Lower leg skin (tissue), 4 donors: ENCODE data around the gene DIO3. TPM values are rescaled to one million over a fixed set of nuclear protein-coding genes. Genes with fewer than 3 reads are reported as not detected.
A peak's percentile ranks its signal among the peaks of the same experiment; 100 is the strongest.

Experiments
- DNase-seq, 2 donors: peaks; one replicate each; pipeline ENCODE4 v3.0.0-alpha.2; 2019; ENCODE audit warnings: low spot score in 2 of 2
- H3K4me3 ChIP-seq: fragments of 200-600 bp; sonication (generic); 2 replicates; pipeline ENCODE4 v1.5.1; 2017; ENCODE audit warnings: mild to moderate bottlenecking, low read depth; ENCODE audit not compliant: poor library complexity, severe bottlenecking
- CTCF ChIP-seq, 3 donors: fragments of 450-650 bp; IDR thresholded peaks; one replicate each; pipeline ENCODE4 v1.5.1; 2016; ENCODE audit warnings: antibody characterized with exemption in 3 of 3, mild to moderate bottlenecking in 3 of 3, moderate library complexity in 2 of 3
- POLR2A ChIP-seq, 2 donors: fragments of 450-650 bp; IDR thresholded peaks; one replicate each; pipeline ENCODE4 v1.6.1; 2016 to 2017; ENCODE audit warnings: antibody characterized with exemption in 2 of 2, mild to moderate bottlenecking in 1 of 2, moderate library complexity in 1 of 2
- WGBS, 2 donors: methylation state at CpG; one replicate each; pipeline ENCODE4 v1.1.5; 2018; 5-methylcytosine and 5-hydroxymethylcytosine counted together
- intact Hi-C: fragments of 100-400 bp; cut with DNase I; formaldehyde crosslinking; loops from one replicate; pipeline ENCODE4 v1.15.0; 2023; ENCODE audit warnings: low total_unique reads
- total RNA-seq, 4 donors: library from RNA; depleted of rRNA; stranded (reverse); fragments of >200 nt; gene quantifications; one replicate each; pipeline ENCODE4 v1.1.0, GENCODE V29; 2016

Gene DIO3
- total RNA-seq, 4 donors from 2014 or later: 2.3 to 3.7 (median 2.7) TPM

DNA sequence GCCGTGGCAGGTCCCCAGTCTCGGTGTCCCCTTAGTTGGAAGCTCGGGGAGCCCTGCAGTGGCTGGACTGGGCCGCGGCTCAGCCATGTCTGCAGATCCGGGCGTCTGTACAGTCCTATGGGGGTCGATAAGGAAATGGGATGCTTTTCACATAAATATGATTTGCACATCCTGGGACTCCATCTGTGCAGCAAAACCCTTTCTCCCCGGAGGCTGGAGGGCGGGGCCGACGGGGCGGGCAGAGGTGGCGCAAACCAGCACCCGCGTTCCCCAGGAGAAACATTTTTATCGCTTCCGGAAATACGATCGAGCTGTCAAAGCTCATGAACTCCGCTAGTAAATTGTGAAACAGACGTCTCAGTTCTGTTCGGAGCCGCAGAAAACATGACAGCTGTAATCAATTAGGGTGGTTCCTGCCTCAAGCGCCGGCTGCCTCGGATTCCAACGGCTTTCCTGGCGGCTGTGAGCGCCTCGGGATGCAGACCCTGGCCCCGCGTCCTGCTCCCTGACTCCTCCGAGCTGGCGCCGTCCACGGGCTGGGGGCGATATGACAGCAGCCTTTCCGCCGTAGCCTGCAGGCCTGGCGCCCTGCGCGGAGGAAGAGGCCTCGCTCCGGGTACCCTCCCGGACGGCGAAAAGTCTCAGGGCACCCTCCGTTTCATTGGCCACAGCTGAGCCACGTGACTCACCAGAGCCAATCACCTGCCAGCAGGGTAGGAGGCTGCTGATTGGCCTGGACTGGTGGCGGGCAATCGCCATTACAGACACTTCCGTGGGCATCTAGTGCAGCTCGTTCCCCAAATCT lies 23.0 kb downstream of the DIO3 start:
- 37 to 44% methylated on average over 40 to 44 of the region's 54 CpGs for WGBS, 2 donors

DNA sequence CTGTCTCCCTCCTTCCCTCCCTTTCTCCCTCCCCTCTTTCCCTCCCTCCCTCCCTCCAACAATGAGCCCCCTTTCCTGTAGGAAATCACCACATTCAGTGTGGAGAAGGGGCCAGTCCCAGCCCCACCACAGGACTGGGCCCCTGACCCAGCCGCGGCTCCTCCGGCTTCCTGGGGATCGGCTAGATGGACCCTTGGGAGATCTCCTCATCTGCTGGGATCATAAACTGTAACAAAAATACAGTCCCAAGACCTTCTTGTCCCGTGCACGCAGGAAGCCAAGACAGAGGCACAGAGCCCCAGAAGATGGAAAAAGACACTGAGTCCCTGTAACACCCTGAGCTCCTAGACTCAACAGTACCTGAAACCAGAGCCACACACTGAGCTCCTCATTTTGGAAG lies 23.9 kb downstream of the DIO3 start:
- peak in 1 of 2 donors; percentile 29 for DNase-seq
- 79 to 85% methylated on average over 6 of the region's 6 CpGs for WGBS, 2 donors
- TF ChIP-seq POLR2A (IDR thresholded peaks at IDR 0.05) (no peak), CTCF (IDR thresholded peaks at IDR 0.05) (no peak)
- intact Hi-C loops: loop anchor here (10.0 kb wide), 1 partner anchor 460 kb away; no protein-coding TSS in a partner anchor
- H3K4me3 ChIP-seq: no peak overlapping the region

More for the DNA sequence above, 23.0 kb downstream of the DIO3 start:
- DNase-seq: peak; percentile 42 to 70
- H3K4me3 ChIP-seq: no peak overlapping the region
- intact Hi-C loops: loop anchor here (10.0 kb wide), 1 partner anchor 459 kb away; no protein-coding TSS in a partner anchor
- TF ChIP-seq POLR2A (IDR thresholded peaks at IDR 0.05) (no peak), CTCF (IDR thresholded peaks at IDR 0.05) (no peak)

DNA sequence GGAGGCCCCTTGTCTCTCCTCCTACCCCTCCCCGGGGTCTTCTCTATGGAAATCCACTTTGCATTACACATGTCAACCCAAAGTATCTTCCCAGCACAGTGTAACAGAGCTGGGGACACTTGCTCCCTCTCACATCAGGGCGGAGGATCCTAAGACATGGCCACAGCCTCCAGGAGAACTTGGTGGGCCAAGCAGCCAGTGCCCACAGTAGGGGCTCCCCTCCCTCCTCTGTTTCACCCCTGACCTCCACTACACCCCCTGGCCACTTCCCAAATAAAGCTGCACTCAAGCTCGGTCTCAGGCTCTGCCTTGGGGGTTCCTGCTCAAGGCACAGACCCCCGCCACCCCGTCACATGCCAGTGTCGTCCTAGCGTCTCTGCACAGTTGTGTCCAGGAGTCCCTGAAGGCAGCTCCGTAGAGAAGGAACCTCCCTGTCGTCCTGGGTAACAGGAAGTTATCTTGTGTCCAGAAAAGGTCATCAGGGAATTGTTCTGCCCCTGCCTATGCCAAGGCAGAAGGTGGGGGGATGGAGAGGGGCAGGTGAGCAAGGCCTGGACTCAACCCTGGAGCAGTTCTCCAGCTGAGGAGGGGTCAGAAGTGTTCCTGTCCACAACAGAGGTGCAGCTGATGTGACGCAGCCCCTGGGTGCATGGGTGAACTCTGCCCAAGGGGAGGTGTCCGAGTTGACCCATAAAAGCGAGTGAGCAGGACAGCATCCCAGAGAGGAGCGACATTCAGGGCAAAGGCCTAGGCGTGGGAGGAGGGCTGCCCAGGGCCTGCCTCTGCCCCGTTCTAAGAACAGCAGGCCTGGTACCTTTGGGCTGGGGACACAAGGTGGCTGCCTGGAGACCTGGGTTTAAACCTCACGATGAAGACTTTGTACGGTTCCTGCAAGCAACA lies 25.5 kb downstream of the DIO3 start:
- WGBS, 2 donors: 90 to 91% methylated on average over 17 of the region's 17 CpGs
- intact Hi-C loops: loop anchor here (10.0 kb wide), 1 partner anchor 462 kb away; no protein-coding TSS in a partner anchor
- DNase-seq: peak in 1 of 2 donors; percentile 53
- TF ChIP-seq CTCF (IDR thresholded peaks at IDR 0.05): no peak
- TF ChIP-seq POLR2A (IDR thresholded peaks at IDR 0.05): no peak
- no peak overlapping the region for H3K4me3 ChIP-seq

DNA sequence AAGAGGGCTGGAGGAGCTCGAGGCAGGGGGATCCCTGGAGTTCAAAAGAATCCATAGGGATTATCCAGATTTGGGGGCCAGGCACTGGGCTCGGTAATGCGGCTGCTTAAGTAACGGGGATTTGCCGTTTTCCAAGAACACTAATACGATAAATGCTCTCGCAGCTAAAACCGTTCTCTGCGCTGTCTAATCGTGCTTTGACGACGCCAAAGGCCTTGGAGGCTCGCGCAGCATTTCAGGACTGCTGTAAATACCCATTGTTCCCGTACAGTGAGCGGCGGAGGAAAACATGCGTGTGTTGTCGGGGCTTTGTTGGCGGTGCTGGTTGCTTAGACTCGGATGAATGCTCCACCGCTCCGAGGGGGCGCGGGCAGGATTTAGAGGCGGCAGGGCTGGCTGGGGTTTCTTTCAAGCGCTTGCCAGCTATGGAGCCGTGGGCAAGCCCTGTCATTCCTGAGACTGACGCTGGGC lies 26.2 kb downstream of the DIO3 start:
- TF ChIP-seq CTCF (IDR thresholded peaks at IDR 0.05): no peak
- TF ChIP-seq POLR2A (IDR thresholded peaks at IDR 0.05): no peak
- 89 to 93% methylated on average over 29 of the region's 29 CpGs for WGBS, 2 donors
- DNase-seq: peak in 1 of 2 donors; percentile 40
- intact Hi-C loops: loop anchor here (10.0 kb wide), 1 partner anchor 463 kb away; no protein-coding TSS in a partner anchor
- H3K4me3 ChIP-seq: no peak overlapping the region

- TF ChIP-seq POLR2A (IDR thresholded peaks at IDR 0.05) (no peak), CTCF (IDR thresholded peaks at IDR 0.05) (no peak)
- intact Hi-C loops: loop anchor here (10.0 kb wide), 1 partner anchor 464 kb away; no protein-coding TSS in a partner anchor
- WGBS, 2 donors: 70 to 75% methylated on average over 17 of the region's 17 CpGs
- DNase-seq: peak in 1 of 2 donors; percentile 59
- no peak overlapping the region for H3K4me3 ChIP-seq
Observed at GRCh38 chr14:101588286-101588975, 27.1 kb downstream of the DIO3 start.
